ENCODE measurements around the gene ITGA1. TPM values are rescaled to one million over a fixed set of nuclear protein-coding genes. Genes with fewer than 3 reads are reported as not detected.

Gene ITGA1
- total RNA-seq, 2 experiments from 2014 or later = not detected

GRCh38 chr5:52925001-52925400, 137.3 kb downstream of the ITGA1 start:
- Histone ChIP-seq H3K4me1 (ENCODE audit: insufficient read depth, low read length, poor library complexity, severe bottlenecking) (no peaks in the 10 kb centered on the region), H3K36me3 (ENCODE audit: insufficient read depth, low read length) (no peaks in the 10 kb centered on the region), H3K4me3 (ENCODE audit: low read depth, low read length, poor library complexity, severe bottlenecking) (no peak overlapping the region), H2AFZ (ENCODE audit: low read length) (no peak overlapping the region), H3K27ac (ENCODE audit: low read depth, low read length, poor library complexity, severe bottlenecking) (no peak overlapping the region), H3K4me2 (ENCODE audit: low read length) (no peak overlapping the region), H3K9me3 (ENCODE audit: low read length) (no peaks in the 10 kb centered on the region), H3K79me2 (ENCODE audit: insufficient read depth, low read depth, low read length) (no peaks in the 10 kb centered on the region), H4K20me1 (ENCODE audit: insufficient read depth, low read length) (no peaks in the 10 kb centered on the region), H3K9me2 (ENCODE audit: insufficient read depth, low read length) (no peaks in the 10 kb centered on the region)
- BruUV-seq (replicated peaks) = no TSS peak
- DNase-seq (ENCODE audit: low spot score) = no peak
- ChIA-PET POLR2A (no interaction called here), CTCF (ENCODE audit: unreplicated experiment) (no interaction called here)
- intact Hi-C loops (cut with micrococcal nuclease; ENCODE audit: unreplicated experiment) = no loop called here
- TF ChIP-seq CTCF (conservative IDR thresholded peaks at IDR 0.05; ENCODE audit: low read length) (no peak), EZH2phosphoT487 (IDR thresholded peaks at IDR 0.05; ENCODE audit: borderline replicate concordance, low read depth, low read length) (no peak)

GRCh38 chr5:52928689-52929088, 141.0 kb downstream of the ITGA1 start:
- Histone ChIP-seq H3K79me2 (ENCODE audit: insufficient read depth, low read depth, low read length) (no peaks in the 10 kb centered on the region), H3K9me2 (ENCODE audit: insufficient read depth, low read length) (no peaks in the 10 kb centered on the region), H4K20me1 (ENCODE audit: insufficient read depth, low read length) (no peaks in the 10 kb centered on the region), H3K9me3 (ENCODE audit: low read length) (no peaks in the 10 kb centered on the region), H2AFZ (ENCODE audit: low read length) (no peak overlapping the region), H3K36me3 (ENCODE audit: insufficient read depth, low read length) (no peaks in the 10 kb centered on the region), H3K27ac (ENCODE audit: low read depth, low read length, poor library complexity, severe bottlenecking) (no peak overlapping the region), H3K4me1 (ENCODE audit: insufficient read depth, low read length, poor library complexity, severe bottlenecking) (no peaks in the 10 kb centered on the region), H3K4me3 (ENCODE audit: low read depth, low read length, poor library complexity, severe bottlenecking) (no peak overlapping the region), H3K4me2 (ENCODE audit: low read length) (no peak overlapping the region)
- CTCF ChIA-PET (ENCODE audit: unreplicated experiment) = no interaction called here
- POLR2A ChIA-PET = no interaction called here
- no peak for TF ChIP-seq CTCF (conservative IDR thresholded peaks at IDR 0.05; ENCODE audit: low read length)
- TF ChIP-seq EZH2phosphoT487 (IDR thresholded peaks at IDR 0.05; ENCODE audit: borderline replicate concordance, low read depth, low read length) = no peak
- DNase-seq (ENCODE audit: low spot score) = no peak
- intact Hi-C loops (cut with micrococcal nuclease; ENCODE audit: unreplicated experiment) = no loop called here
- no TSS peak for BruUV-seq (replicated peaks)

- H3K4me2 ChIP-seq (ENCODE audit: low read length) = no peak overlapping the region
- no peak for DNase-seq (ENCODE audit: low spot score)
- H3K4me3 ChIP-seq (ENCODE audit: low read depth, low read length, poor library complexity, severe bottlenecking) = no peak overlapping the region
- no peaks in the 10 kb centered on the region for H3K9me2 ChIP-seq (ENCODE audit: insufficient read depth, low read length)
- ChIA-PET POLR2A (no interaction called here), CTCF (ENCODE audit: unreplicated experiment) (no interaction called here)
- intact Hi-C loops (cut with micrococcal nuclease; ENCODE audit: unreplicated experiment) = no loop called here
- H2AFZ ChIP-seq (ENCODE audit: low read length) = no peak overlapping the region
- TF ChIP-seq EZH2phosphoT487 (IDR thresholded peaks at IDR 0.05; ENCODE audit: borderline replicate concordance, low read depth, low read length) = no peak
- TF ChIP-seq CTCF (conservative IDR thresholded peaks at IDR 0.05; ENCODE audit: low read length) = no peak
- H3K79me2 ChIP-seq (ENCODE audit: insufficient read depth, low read depth, low read length) = no peaks in the 10 kb centered on the region
- H3K9me3 ChIP-seq (ENCODE audit: low read length) = no peaks in the 10 kb centered on the region
- H4K20me1 ChIP-seq (ENCODE audit: insufficient read depth, low read length) = no peaks in the 10 kb centered on the region
- no peaks in the 10 kb centered on the region for H3K4me1 ChIP-seq (ENCODE audit: insufficient read depth, low read length, poor library complexity, severe bottlenecking)
- no peaks in the 10 kb centered on the region for H3K36me3 ChIP-seq (ENCODE audit: insufficient read depth, low read length)
- H3K27ac ChIP-seq (ENCODE audit: low read depth, low read length, poor library complexity, severe bottlenecking) = no peak overlapping the region
- BruUV-seq (replicated peaks) = no TSS peak
Observed at GRCh38 chr5:52938226-52938625, 150.5 kb downstream of the ITGA1 start.

Measured in OCI-LY7 (cell line).